SK-N-SH treated with all-trans-retinoic acid at 6 μM for 48 hours (cell line): ENCODE measurements around the gene MMP23B.

Experiments
- CREB5 ChIP-seq: fragments of 250-450 bp; sonication (Bioruptor Pico); IDR thresholded peaks from 2 replicates; pipeline ENCODE4 v1.5.1; 2020; ENCODE audit warnings: low read depth, mild to moderate bottlenecking, moderate library complexity
- CSDC2 ChIP-seq: fragments of 250-450 bp; sonication (Bioruptor Pico); IDR thresholded peaks from 2 replicates; pipeline ENCODE4 v1.5.0; 2020; ENCODE audit warnings: mild to moderate bottlenecking, moderate library complexity
- CSRNP3 ChIP-seq: fragments of 250-450 bp; sonication (Bioruptor Pico); IDR thresholded peaks from 2 replicates; pipeline ENCODE4 v1.5.1; 2021; ENCODE audit warnings: mild to moderate bottlenecking, moderate library complexity
- ESRRG ChIP-seq: fragments of 250-450 bp; sonication (Bioruptor Pico); IDR thresholded peaks from 2 replicates; pipeline ENCODE4 v1.6.1; 2021; ENCODE audit warnings: mild to moderate bottlenecking
- PATZ1 ChIP-seq: fragments of 250-450 bp; sonication (Bioruptor Pico); IDR thresholded peaks from 2 replicates; pipeline ENCODE4 v1.8.0; 2020; ENCODE audit warnings: mild to moderate bottlenecking, moderate library complexity, borderline replicate concordance
- SNAI2 ChIP-seq: fragments of 250-450 bp; sonication (Bioruptor Pico); IDR thresholded peaks from 2 replicates; pipeline ENCODE4 v1.5.0; 2020; ENCODE audit warnings: mild to moderate bottlenecking, moderate library complexity
- TCF4 ChIP-seq: fragments of 250-450 bp; sonication (Bioruptor Pico); IDR thresholded peaks from 2 replicates; pipeline ENCODE4 v1.8.0; 2021; ENCODE audit warnings: mild to moderate bottlenecking, moderate library complexity, borderline replicate concordance
- ZFP3 ChIP-seq: fragments of 250-450 bp; sonication (Bioruptor Pico); IDR thresholded peaks from 2 replicates; pipeline ENCODE4 v1.5.0; 2020; ENCODE audit warnings: mild to moderate bottlenecking, moderate library complexity
- ZFP30 ChIP-seq: fragments of 450-650 bp; formaldehyde crosslinking; IDR thresholded peaks from 2 replicates; pipeline ENCODE4 v1.5.0; 2022; ENCODE audit warnings: mild to moderate bottlenecking, moderate library complexity
- ZNF565 ChIP-seq: fragments of 450-650 bp; formaldehyde crosslinking; conservative IDR thresholded peaks from 2 replicates; pipeline ENCODE4 v1.5.0; 2020; ENCODE audit warnings: low read depth, mild to moderate bottlenecking, moderate library complexity
- ZNF70 ChIP-seq: fragments of 450-650 bp; formaldehyde crosslinking; IDR thresholded peaks from 2 replicates; pipeline ENCODE4 v1.5.0; 2020; ENCODE audit warnings: mild to moderate bottlenecking, moderate library complexity
- TF ChIP-seq, protein P1 (sequence below): fragments of 250-450 bp; sonication (Bioruptor Pico); IDR thresholded peaks from 2 replicates; pipeline ENCODE4 v1.8.0; 2021; ENCODE audit warnings: low read depth, mild to moderate bottlenecking, moderate library complexity, borderline replicate concordance

DNA sequence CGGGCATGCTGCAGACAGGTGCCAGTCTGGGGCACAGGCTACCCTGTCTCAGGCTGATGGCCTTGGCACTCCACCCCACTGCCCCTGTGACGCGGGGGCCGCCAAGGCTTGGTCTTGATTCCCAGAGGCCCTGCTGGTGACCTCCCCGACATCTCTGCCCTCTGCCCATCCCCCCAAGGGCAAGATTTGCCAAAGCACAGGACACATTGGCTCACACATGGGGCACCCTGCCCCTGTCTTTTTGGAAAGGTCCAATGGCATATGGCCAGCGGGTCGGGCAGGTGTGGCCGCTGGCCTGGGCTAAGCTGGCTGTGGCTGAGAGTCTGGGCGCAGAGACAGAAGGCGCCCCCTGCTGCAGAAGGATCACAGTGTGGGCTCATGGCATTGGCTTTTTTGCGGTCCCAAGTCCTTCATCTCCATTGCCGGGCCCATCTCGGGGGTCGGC is 12.0 kb upstream of the MMP23B start:
- TF ChIP-seq ZFP30 (CRISPR knock-in tag) (no peak), TCF4 (CRISPR knock-in tag) (no peak), SNAI2 (no peak), ZNF70 (no peak), PATZ1 (CRISPR knock-in tag) (no peak), CREB5 (no peak), ZNF565 (CRISPR knock-in tag) (no peak), CSRNP3 (no peak), CSDC2 (CRISPR knock-in tag) (no peak), ESRRG (no peak), ZFP3 (CRISPR knock-in tag) (no peak)
- TF ChIP-seq, protein P1, sequence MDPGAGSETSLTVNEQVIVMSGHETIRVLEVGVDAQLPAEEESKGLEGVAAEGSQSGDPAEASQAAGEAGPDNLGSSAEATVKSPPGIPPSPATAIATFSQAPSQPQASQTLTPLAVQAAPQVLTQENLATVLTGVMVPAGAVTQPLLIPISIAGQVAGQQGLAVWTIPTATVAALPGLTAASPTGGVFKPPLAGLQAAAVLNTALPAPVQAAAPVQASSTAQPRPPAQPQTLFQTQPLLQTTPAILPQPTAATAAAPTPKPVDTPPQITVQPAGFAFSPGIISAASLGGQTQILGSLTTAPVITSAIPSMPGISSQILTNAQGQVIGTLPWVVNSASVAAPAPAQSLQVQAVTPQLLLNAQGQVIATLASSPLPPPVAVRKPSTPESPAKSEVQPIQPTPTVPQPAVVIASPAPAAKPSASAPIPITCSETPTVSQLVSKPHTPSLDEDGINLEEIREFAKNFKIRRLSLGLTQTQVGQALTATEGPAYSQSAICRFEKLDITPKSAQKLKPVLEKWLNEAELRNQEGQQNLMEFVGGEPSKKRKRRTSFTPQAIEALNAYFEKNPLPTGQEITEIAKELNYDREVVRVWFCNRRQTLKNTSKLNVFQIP (CRISPR knock-in tag), result no peak
